HCT116 (cell line): ENCODE data around the gene TPK1. TPM values are rescaled to one million over a fixed set of nuclear protein-coding genes. Genes with fewer than 3 reads are reported as not detected.

ENCODE experiments used
- ATAC-seq: fragments of 200-7000 bp; cut with Tn5 transposase; 2 replicates; pipeline ENCODE4 v1.9.1; 2020; ENCODE audit warnings: mild to moderate bottlenecking, moderate library complexity
- BruUV-seq: library from RNA; stranded (reverse); fragments of 400-500 nt; replicated peaks from 2 replicates; lab custom pipeline; 2021; lab: Mats Ljungman, UMichigan
- CTCF ChIA-PET: fragments of 300-600 bp; sonication (Branson Sonifier 250); formaldehyde crosslinking; loops from one replicate; lab custom pipeline; 2021; ENCODE audit warnings: antibody characterized with exemption; lab: Charles Lee
- POLR2A ChIA-PET: fragments of 300-600, 350-600 bp; sonication (Branson Sonifier 250); formaldehyde crosslinking; loops from one replicate; lab custom pipeline; 2021; ENCODE audit warnings: antibody characterized with exemption; lab: Charles Lee
- RAD21 ChIA-PET, 2 experiments: fragments of 300-600 bp; sonication (Branson Sonifier 250); formaldehyde crosslinking; loops; one replicate each; lab custom pipeline; 2023; ENCODE audit warnings: low total read pairs in 2 of 2; ENCODE audit not compliant: uncharacterized antibody in 2 of 2, unreplicated experiment in 2 of 2, low non-redundant PET in 1 of 2; lab: Charles Lee
- DNase-seq: peaks from one replicate; pipeline ENCODE4 v3.0.0-alpha.2; 2010; ENCODE audit warnings: low read depth, low spot score
- H2AFZ ChIP-seq: fragments of 200-600 bp; shearing (Covaris generic), sonication (generic); 2 replicates; pipeline ENCODE4 v1.6.1; 2017; ENCODE audit warnings: low read depth, mixed run types, mixed read lengths, antibody characterized with exemption, low read length; ENCODE audit not compliant: poor library complexity, severe bottlenecking
- H3K27ac ChIP-seq: 2 replicates; pipeline ENCODE4 v1.5.1; 2012; ENCODE audit warnings: low read depth, low read length
- H3K27me3 ChIP-seq: fragments of 200-600 bp; sonication (generic); 2 replicates; pipeline ENCODE4 v1.6.1; 2016; ENCODE audit warnings: mixed run types, low read length, mixed read lengths; ENCODE audit not compliant: insufficient read depth
- H3K36me3 ChIP-seq, 2 experiments: fragments of 200-500 bp in 1 of 2; fragments of 200-600 bp in 1 of 2; sonication (Bioruptor generic) in 1 of 2; sonication (generic) in 1 of 2; 2 replicates each; pipeline versions ENCODE4 v1.5.1 to v1.6.1; 2014 to 2016; ENCODE audit warnings: low read length in 2 of 2, inconsistent platforms in 1 of 2, mixed read lengths in 1 of 2, mixed run types in 1 of 2; ENCODE audit not compliant: insufficient read depth in 2 of 2, control insufficient read depth in 1 of 2
- H3K4me1 ChIP-seq, 2 experiments: fragments of 200-600 bp in 1 of 2; sonication (generic) in 1 of 2; 2 replicates each; pipeline versions ENCODE4 v1.5.1 to v1.6.1; 2012 to 2017; ENCODE audit warnings: low read length in 2 of 2, inconsistent platforms in 1 of 2, mild to moderate bottlenecking in 1 of 2, mixed read lengths in 1 of 2, mixed run types in 1 of 2, moderate library complexity in 1 of 2; ENCODE audit not compliant: insufficient read depth in 2 of 2, control insufficient read depth in 1 of 2
- H3K4me2 ChIP-seq: fragments of 200-600 bp; sonication (generic); 2 replicates; pipeline ENCODE4 v1.6.1; 2017; ENCODE audit warnings: mixed run types, low read length, mixed read lengths
- H3K4me3 ChIP-seq, 2 experiments: fragments of 200-600 bp in 1 of 2; sonication (generic) in 1 of 2; replicated peaks in 1 of 2; 2 replicates each; pipeline ENCODE4 v1.5.1; 2011 to 2016; ENCODE audit warnings: low read length in 2 of 2, control low read depth in 1 of 2, low read depth in 1 of 2, mild to moderate bottlenecking in 1 of 2, mixed read lengths in 1 of 2, mixed run types in 1 of 2
- H3K79me2 ChIP-seq: fragments of 200-600 bp; sonication (generic); 2 replicates; pipeline ENCODE4 v1.6.1; 2017; ENCODE audit warnings: mild to moderate bottlenecking, mixed run types, low read length, moderate library complexity, mixed read lengths; ENCODE audit not compliant: insufficient read depth
- H3K9ac ChIP-seq: fragments of 200-600 bp; sonication (generic); 2 replicates; pipeline ENCODE4 v1.6.1; 2016; ENCODE audit warnings: low read length, mixed read lengths
- H3K9me2 ChIP-seq: fragments of 200-600 bp; sonication (generic), shearing (Covaris generic); 2 replicates; pipeline ENCODE4 v1.6.1; 2017; ENCODE audit warnings: mixed run types, mild to moderate bottlenecking, moderate library complexity; ENCODE audit not compliant: insufficient read depth
- H3K9me3 ChIP-seq, 2 experiments: fragments of 200-500 bp in 1 of 2; fragments of 200-600 bp in 1 of 2; sonication (Bioruptor generic) in 1 of 2; sonication (generic) in 1 of 2; 2 replicates each; pipeline ENCODE4 v1.6.1; 2014 to 2017; ENCODE audit warnings: low read length in 2 of 2, mixed read lengths in 2 of 2, inconsistent platforms in 1 of 2, low read depth in 1 of 2, mild to moderate bottlenecking in 1 of 2, mixed run types in 1 of 2, moderate library complexity in 1 of 2; ENCODE audit not compliant: control insufficient read depth in 1 of 2, insufficient read depth in 1 of 2
- H4K20me1 ChIP-seq: fragments of 200-600 bp; sonication (generic), shearing (Covaris generic); 2 replicates; pipeline ENCODE4 v1.6.1; 2017; ENCODE audit warnings: mixed run types, mild to moderate bottlenecking, moderate library complexity; ENCODE audit not compliant: insufficient read depth
- FOSL1 ChIP-seq: IDR thresholded peaks from 2 replicates; pipeline ENCODE4 v1.6.1; 2012; ENCODE audit warnings: low read depth
- POLR2A ChIP-seq: IDR thresholded peaks from 2 replicates; pipeline ENCODE4 v1.7.0; 2011; ENCODE audit warnings: borderline replicate concordance; ENCODE audit not compliant: insufficient read depth, insufficient read length; ENCODE audit errors: extremely low read depth
- POLR2AphosphoS5 ChIP-seq: IDR thresholded peaks from 2 replicates; pipeline ENCODE4 v1.6.1; 2011; ENCODE audit warnings: mild to moderate bottlenecking, low read depth, low read length, moderate library complexity
- RAD21 ChIP-seq: IDR thresholded peaks from 2 replicates; pipeline ENCODE4 v1.6.1; 2012; ENCODE audit warnings: low read depth, mild to moderate bottlenecking
- SIN3A ChIP-seq: IDR thresholded peaks from 2 replicates; pipeline ENCODE4 v1.6.1; 2012; ENCODE audit warnings: low read depth
- SRF ChIP-seq: IDR thresholded peaks from 2 replicates; pipeline ENCODE4 v1.6.1; 2012; ENCODE audit warnings: low read depth
- TCF7L2 ChIP-seq: IDR thresholded peaks from 2 replicates; pipeline ENCODE4 v1.7.0; 2011; ENCODE audit warnings: borderline replicate concordance, inconsistent platforms; ENCODE audit not compliant: insufficient read depth, insufficient read length; ENCODE audit errors: extremely low read depth
- YY1 ChIP-seq: IDR thresholded peaks from 2 replicates; pipeline ENCODE4 v1.6.1; 2011; ENCODE audit warnings: low read length, low read depth, moderate library complexity, mild to moderate bottlenecking; ENCODE audit not compliant: insufficient replicate concordance; ENCODE audit errors: extremely low read depth
- ZFX ChIP-seq: fragments of 450-650 bp; IDR thresholded peaks from 2 replicates; pipeline ENCODE4 v1.6.1; 2017
- intact Hi-C: fragments of 100-400 bp; cut with micrococcal nuclease; formaldehyde crosslinking; loops from 2 replicates; pipeline ENCODE4 v1.10.0; 2022
- total RNA-seq: library from RNA; stranded (reverse); gene quantifications from one replicate; pipeline ENCODE4 v1.2.1, GENCODE V29; 2021; ENCODE audit not compliant: unreplicated experiment
- TF ChIP-seq, protein P1 (sequence below), 3 experiments: fragments of 200-600 bp in 1 of 3; sonication (generic) in 1 of 3; IDR thresholded peaks in 2 of 3; conservative IDR thresholded peaks in 1 of 3; 2 replicates each; pipeline ENCODE4 v1.5.1; 2012 to 2017; ENCODE audit warnings: low read depth in 2 of 3, low read length in 2 of 3, antibody characterized with exemption in 1 of 3, borderline replicate concordance in 1 of 3, control low read depth in 1 of 3, mild to moderate bottlenecking in 1 of 3, mixed read lengths in 1 of 3, mixed run types in 1 of 3, moderate library complexity in 1 of 3; ENCODE audit not compliant: insufficient read depth in 1 of 3
- TF ChIP-seq, protein P2 (sequence below): IDR thresholded peaks from 2 replicates; pipeline ENCODE4 v1.6.1; 2012
- TF ChIP-seq, protein P3 (sequence below): IDR thresholded peaks from 2 replicates; pipeline ENCODE4 v1.6.1; 2012; ENCODE audit warnings: low read depth

Gene TPK1
- total RNA-seq, 1 experiment from 2014 or later = 5.4 TPM

DNA sequence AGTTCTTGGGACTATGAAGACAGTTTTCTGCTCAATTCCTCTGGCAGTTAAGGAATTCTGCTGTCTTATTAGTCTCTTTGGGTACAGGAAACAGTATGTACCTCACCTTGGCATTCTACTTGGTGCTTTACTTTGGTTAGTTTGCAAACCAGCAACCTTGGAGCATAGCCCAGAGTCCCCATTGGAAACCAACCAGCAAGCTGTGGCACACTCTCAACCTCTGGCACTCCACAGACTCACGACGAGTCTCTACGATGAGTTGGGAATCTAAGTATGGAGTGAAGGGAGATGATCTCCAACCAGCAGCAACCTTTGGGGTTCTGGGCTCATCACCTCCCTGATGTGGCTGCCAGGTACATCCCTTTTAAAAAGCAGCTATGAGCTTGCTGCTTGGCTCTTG is 43.8 kb downstream of the TPK1 start:
- H3K27me3 ChIP-seq = no peaks in the 10 kb centered on the region
- H2AFZ ChIP-seq = no peak overlapping the region
- H3K4me2 ChIP-seq = no peak overlapping the region
- no peaks in the 10 kb centered on the region for H3K36me3 ChIP-seq
- no peaks in the 10 kb centered on the region for H3K9me2 ChIP-seq
- ChIA-PET CTCF (no interaction called here), POLR2A (no interaction called here), RAD21 (no interaction called here)
- DNase-seq (no peak), ATAC-seq (no peak)
- H3K9me3 ChIP-seq = no peaks in the 10 kb centered on the region
- no peaks in the 10 kb centered on the region for H3K79me2 ChIP-seq
- H4K20me1 ChIP-seq = no peaks in the 10 kb centered on the region
- no peak overlapping the region for H3K9ac ChIP-seq
- TF ChIP-seq POLR2AphosphoS5 (no peak), TCF7L2 (no peak), SRF (no peak), ZFX (no peak), SIN3A (no peak), RAD21 (no peak), POLR2A (no peak), FOSL1 (no peak), YY1 (no peak)
- TF ChIP-seq, protein P1, sequence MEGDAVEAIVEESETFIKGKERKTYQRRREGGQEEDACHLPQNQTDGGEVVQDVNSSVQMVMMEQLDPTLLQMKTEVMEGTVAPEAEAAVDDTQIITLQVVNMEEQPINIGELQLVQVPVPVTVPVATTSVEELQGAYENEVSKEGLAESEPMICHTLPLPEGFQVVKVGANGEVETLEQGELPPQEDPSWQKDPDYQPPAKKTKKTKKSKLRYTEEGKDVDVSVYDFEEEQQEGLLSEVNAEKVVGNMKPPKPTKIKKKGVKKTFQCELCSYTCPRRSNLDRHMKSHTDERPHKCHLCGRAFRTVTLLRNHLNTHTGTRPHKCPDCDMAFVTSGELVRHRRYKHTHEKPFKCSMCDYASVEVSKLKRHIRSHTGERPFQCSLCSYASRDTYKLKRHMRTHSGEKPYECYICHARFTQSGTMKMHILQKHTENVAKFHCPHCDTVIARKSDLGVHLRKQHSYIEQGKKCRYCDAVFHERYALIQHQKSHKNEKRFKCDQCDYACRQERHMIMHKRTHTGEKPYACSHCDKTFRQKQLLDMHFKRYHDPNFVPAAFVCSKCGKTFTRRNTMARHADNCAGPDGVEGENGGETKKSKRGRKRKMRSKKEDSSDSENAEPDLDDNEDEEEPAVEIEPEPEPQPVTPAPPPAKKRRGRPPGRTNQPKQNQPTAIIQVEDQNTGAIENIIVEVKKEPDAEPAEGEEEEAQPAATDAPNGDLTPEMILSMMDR (IDR thresholded peaks at IDR 0.05 in 2 of 3, conservative IDR thresholded peaks at IDR 0.05 in 1 of 3; ENCODE audit: borderline replicate concordance in 1 of 3, insufficient read depth in 1 of 3, low read depth in 2 of 3, low read length in 2 of 3) = no peak
- TF ChIP-seq, protein P2, sequence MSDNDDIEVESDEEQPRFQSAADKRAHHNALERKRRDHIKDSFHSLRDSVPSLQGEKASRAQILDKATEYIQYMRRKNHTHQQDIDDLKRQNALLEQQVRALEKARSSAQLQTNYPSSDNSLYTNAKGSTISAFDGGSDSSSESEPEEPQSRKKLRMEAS = no peak
- TF ChIP-seq, protein P3, sequence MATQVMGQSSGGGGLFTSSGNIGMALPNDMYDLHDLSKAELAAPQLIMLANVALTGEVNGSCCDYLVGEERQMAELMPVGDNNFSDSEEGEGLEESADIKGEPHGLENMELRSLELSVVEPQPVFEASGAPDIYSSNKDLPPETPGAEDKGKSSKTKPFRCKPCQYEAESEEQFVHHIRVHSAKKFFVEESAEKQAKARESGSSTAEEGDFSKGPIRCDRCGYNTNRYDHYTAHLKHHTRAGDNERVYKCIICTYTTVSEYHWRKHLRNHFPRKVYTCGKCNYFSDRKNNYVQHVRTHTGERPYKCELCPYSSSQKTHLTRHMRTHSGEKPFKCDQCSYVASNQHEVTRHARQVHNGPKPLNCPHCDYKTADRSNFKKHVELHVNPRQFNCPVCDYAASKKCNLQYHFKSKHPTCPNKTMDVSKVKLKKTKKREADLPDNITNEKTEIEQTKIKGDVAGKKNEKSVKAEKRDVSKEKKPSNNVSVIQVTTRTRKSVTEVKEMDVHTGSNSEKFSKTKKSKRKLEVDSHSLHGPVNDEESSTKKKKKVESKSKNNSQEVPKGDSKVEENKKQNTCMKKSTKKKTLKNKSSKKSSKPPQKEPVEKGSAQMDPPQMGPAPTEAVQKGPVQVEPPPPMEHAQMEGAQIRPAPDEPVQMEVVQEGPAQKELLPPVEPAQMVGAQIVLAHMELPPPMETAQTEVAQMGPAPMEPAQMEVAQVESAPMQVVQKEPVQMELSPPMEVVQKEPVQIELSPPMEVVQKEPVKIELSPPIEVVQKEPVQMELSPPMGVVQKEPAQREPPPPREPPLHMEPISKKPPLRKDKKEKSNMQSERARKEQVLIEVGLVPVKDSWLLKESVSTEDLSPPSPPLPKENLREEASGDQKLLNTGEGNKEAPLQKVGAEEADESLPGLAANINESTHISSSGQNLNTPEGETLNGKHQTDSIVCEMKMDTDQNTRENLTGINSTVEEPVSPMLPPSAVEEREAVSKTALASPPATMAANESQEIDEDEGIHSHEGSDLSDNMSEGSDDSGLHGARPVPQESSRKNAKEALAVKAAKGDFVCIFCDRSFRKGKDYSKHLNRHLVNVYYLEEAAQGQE = no peak
- H3K27ac ChIP-seq = no peak overlapping the region
- no peaks in the 10 kb centered on the region for H3K4me1 ChIP-seq
- H3K4me3 ChIP-seq = no peak overlapping the region
- intact Hi-C loops = no loop called here
- BruUV-seq = no TSS peak
